A549 (cell line): ENCODE data around the gene BMERB1. TPM values are rescaled to one million over a fixed set of nuclear protein-coding genes. Genes with fewer than 3 reads are reported as not detected.

ENCODE experiments used
- ATAC-seq, 2 experiments: fragments of 200-7000 bp in 1 of 2; fragments of >200 bp in 1 of 2; cut with Nextera tagmentation in 1 of 2; cut with Tn5 transposase in 1 of 2; 3 replicates each; pipeline versions ENCODE4 v1.8.0 to v1.9.1; 2018 to 2020; ENCODE audit warnings: mild to moderate bottlenecking in 1 of 2, moderate library complexity in 1 of 2
- CTCF ChIA-PET: fragments of 300-600 bp; sonication (Branson Sonifier 250); formaldehyde crosslinking; extraction: SDS; loops from one replicate; lab custom pipeline; 2021; ENCODE audit warnings: antibody characterized with exemption, inconsistent platforms; lab: Yijun Ruan, JAX
- POLR2A ChIA-PET: fragments of 350-600 bp; formaldehyde crosslinking; extraction: SDS; loops from one replicate; lab custom pipeline; 2021; ENCODE audit warnings: antibody characterized with exemption, inconsistent platforms; lab: Yijun Ruan, JAX
- DNase-seq, 2 experiments: peaks; one replicate each; pipeline versions ENCODE4 v3.0.0 to v3.0.0-alpha.2; 2011 to 2016; ENCODE audit warnings: low read depth in 1 of 2, low spot score in 1 of 2
- FAIRE-seq: peaks from 2 replicates; lab custom pipeline; 2011; peaks lifted over from hg19 to GRCh38; lab: Jason Lieb, UNC
- H3K27ac ChIP-seq, 2 experiments: fragments of >200 bp; sonication (Bioruptor Twin); formaldehyde crosslinking; 3 replicates each; pipeline ENCODE4 v1.5.1; 2016 to 2017
- H3K4me1 ChIP-seq: fragments of >200 bp; sonication (Bioruptor Twin); formaldehyde crosslinking; 3 replicates; pipeline ENCODE4 v1.6.1; 2016
- H3K4me2 ChIP-seq: fragments of >200 bp; sonication (Bioruptor Twin); formaldehyde crosslinking; 3 replicates; pipeline ENCODE4 v1.6.1; 2016
- H3K4me3 ChIP-seq: fragments of >200 bp; sonication (Bioruptor Twin); formaldehyde crosslinking; 3 replicates; pipeline ENCODE4 v1.5.1; 2016
- H3K9me3 ChIP-seq: fragments of >200 bp; sonication (Bioruptor Twin); formaldehyde crosslinking; 3 replicates; pipeline ENCODE4 v1.6.1; 2016
- CBX8 ChIP-seq: fragments of 200-600 bp; sonication (generic); IDR thresholded peaks from 2 replicates; pipeline ENCODE4 v1.6.1; 2016
- CHD2 ChIP-seq: fragments of 150-350 bp; IDR thresholded peaks from 2 replicates; pipeline ENCODE4 v1.6.1; 2014; ENCODE audit warnings: low read length; ENCODE audit not compliant: partially characterized antibody
- CHD4 ChIP-seq: fragments of 200-600 bp; sonication (generic); IDR thresholded peaks from 2 replicates; pipeline ENCODE4 v1.6.1; 2016; ENCODE audit warnings: antibody characterized with exemption, mild to moderate bottlenecking, borderline replicate concordance
- EHF ChIP-seq: fragments of 250-450 bp; sonication (Bioruptor Pico); IDR thresholded peaks from 2 replicates; pipeline ENCODE4 v1.5.0; 2020; ENCODE audit warnings: mild to moderate bottlenecking
- EHMT2 ChIP-seq: fragments of 200-600 bp; sonication (generic); IDR thresholded peaks from 2 replicates; pipeline ENCODE4 v1.6.1; 2016; ENCODE audit warnings: antibody characterized with exemption, low read depth, mild to moderate bottlenecking, moderate library complexity
- ELK1 ChIP-seq: fragments of 150-350 bp; IDR thresholded peaks from 2 replicates; pipeline ENCODE4 v1.6.1; 2014; ENCODE audit warnings: low read depth, mild to moderate bottlenecking, low read length
- ESRRA ChIP-seq: fragments of 150-350 bp; IDR thresholded peaks from 2 replicates; pipeline ENCODE4 v1.6.1; 2014; ENCODE audit warnings: mild to moderate bottlenecking, low read length, borderline replicate concordance
- FOSB ChIP-seq: fragments of 250-450 bp; sonication (Bioruptor Pico); IDR thresholded peaks from 2 replicates; pipeline ENCODE4 v1.5.0; 2020; ENCODE audit warnings: mild to moderate bottlenecking, moderate library complexity
- FOXS1 ChIP-seq: fragments of 250-450 bp; sonication (Bioruptor Pico); IDR thresholded peaks from 2 replicates; pipeline ENCODE4 v1.5.0; 2020; ENCODE audit warnings: mild to moderate bottlenecking, moderate library complexity
- GATA3 ChIP-seq: IDR thresholded peaks from 2 replicates; pipeline ENCODE4 v1.6.1; 2012; ENCODE audit warnings: borderline replicate concordance
- HEYL ChIP-seq: fragments of 250-450 bp; sonication (Bioruptor Pico); IDR thresholded peaks from 2 replicates; pipeline ENCODE4 v1.8.0; 2021; ENCODE audit warnings: mild to moderate bottlenecking, moderate library complexity
- JUN ChIP-seq, 2 experiments: fragments of >200 bp; sonication (Bioruptor Twin); formaldehyde crosslinking; IDR thresholded peaks; 2 replicates in 1 of 2; 3 replicates in 1 of 2; pipeline ENCODE4 v1.6.1; 2016 to 2017
- JUNB ChIP-seq: fragments of >200 bp; sonication (Bioruptor Twin); formaldehyde crosslinking; IDR thresholded peaks from 2 replicates; pipeline ENCODE4 v1.6.1; 2016
- KDM1A ChIP-seq: fragments of 200-600 bp; sonication (generic); IDR thresholded peaks from 2 replicates; pipeline ENCODE4 v1.6.1; 2016; ENCODE audit warnings: low read depth, mild to moderate bottlenecking
- KDM5A ChIP-seq: fragments of 200-600 bp; sonication (generic); IDR thresholded peaks from 2 replicates; pipeline ENCODE4 v1.6.1; 2016; ENCODE audit warnings: antibody characterized with exemption, mild to moderate bottlenecking
- MAZ ChIP-seq: fragments of 150-350 bp; IDR thresholded peaks from 2 replicates; pipeline ENCODE4 v1.6.1; 2014; ENCODE audit warnings: antibody characterized with exemption, low read depth, low read length, borderline replicate concordance
- PHF8 ChIP-seq: fragments of 200-600 bp; sonication (generic); IDR thresholded peaks from 2 replicates; pipeline ENCODE4 v1.6.1; 2016; ENCODE audit warnings: low read depth, mild to moderate bottlenecking, antibody characterized with exemption, moderate library complexity, borderline replicate concordance
- POLR2A ChIP-seq: IDR thresholded peaks from 2 replicates; pipeline ENCODE4 v1.6.1; 2012; ENCODE audit warnings: mild to moderate bottlenecking, low read length
- RAD21 ChIP-seq, 2 experiments: fragments of >200 bp in 1 of 2; sonication (Bioruptor Twin) in 1 of 2; formaldehyde crosslinking in 1 of 2; IDR thresholded peaks in 1 of 2; conservative IDR thresholded peaks in 1 of 2; 2 replicates in 1 of 2; 3 replicates in 1 of 2; pipeline ENCODE4 v1.6.1; 2012 to 2018; ENCODE audit warnings: inconsistent platforms in 1 of 2
- RARB ChIP-seq: fragments of 250-450 bp; sonication (Bioruptor Pico); IDR thresholded peaks from 2 replicates; pipeline ENCODE4 v1.8.0; 2021; ENCODE audit warnings: mild to moderate bottlenecking, moderate library complexity
- RCOR1 ChIP-seq: fragments of 150-350 bp; IDR thresholded peaks from 2 replicates; pipeline ENCODE4 v1.6.1; 2014; ENCODE audit warnings: antibody characterized with exemption, low read length, low read depth
- RFX5 ChIP-seq: fragments of 450-650 bp; IDR thresholded peaks from 2 replicates; pipeline ENCODE4 v1.7.1; 2014; ENCODE audit warnings: antibody characterized with exemption, mild to moderate bottlenecking, moderate library complexity
- SREBF2 ChIP-seq: fragments of 450-650 bp; IDR thresholded peaks from 2 replicates; pipeline ENCODE4 v1.6.1; 2014; ENCODE audit warnings: mild to moderate bottlenecking, moderate library complexity
- ZC3H11A ChIP-seq: fragments of 450-650 bp; IDR thresholded peaks from 2 replicates; pipeline ENCODE4 v1.6.1; 2014; ENCODE audit warnings: antibody characterized with exemption, mild to moderate bottlenecking
- ZSCAN20 ChIP-seq: fragments of 250-450 bp; sonication (Bioruptor Pico); IDR thresholded peaks from 2 replicates; pipeline ENCODE4 v1.8.0; 2022; ENCODE audit warnings: mild to moderate bottlenecking, moderate library complexity
- WGBS: methylation state at CpG from one replicate; pipeline ENCODE4 v1.1.6; 2017; ENCODE audit errors: missing lambda C conversion rate; 5-methylcytosine and 5-hydroxymethylcytosine counted together
- polyA plus RNA-seq, 4 experiments: library from polyadenylated mRNA; depleted of rRNA in 3 of 4; stranded (reverse); fragments of >200 nt; fragmentation: RNase III in 1 of 4; extraction: RNeasy Plus Mini Kit Qiagen cat#74134 plus additional on column Dnase treatment in 1 of 4; gene quantifications; 2 replicates in 3 of 4; 3 replicates in 1 of 4; pipeline ENCODE4 v1.2.3, GENCODE V29; 2011 to 2017
- TF ChIP-seq, protein P1 (sequence below): fragments of >200 bp; sonication (Bioruptor Twin); formaldehyde crosslinking; IDR thresholded peaks from 3 replicates; pipeline ENCODE4 v1.6.1; 2016

The BMERB1 gene
- polyA plus RNA-seq, 2 of the 4 experiments (the other 2 are of a cell fraction): 44.7 to 48.9 TPM

DNA sequence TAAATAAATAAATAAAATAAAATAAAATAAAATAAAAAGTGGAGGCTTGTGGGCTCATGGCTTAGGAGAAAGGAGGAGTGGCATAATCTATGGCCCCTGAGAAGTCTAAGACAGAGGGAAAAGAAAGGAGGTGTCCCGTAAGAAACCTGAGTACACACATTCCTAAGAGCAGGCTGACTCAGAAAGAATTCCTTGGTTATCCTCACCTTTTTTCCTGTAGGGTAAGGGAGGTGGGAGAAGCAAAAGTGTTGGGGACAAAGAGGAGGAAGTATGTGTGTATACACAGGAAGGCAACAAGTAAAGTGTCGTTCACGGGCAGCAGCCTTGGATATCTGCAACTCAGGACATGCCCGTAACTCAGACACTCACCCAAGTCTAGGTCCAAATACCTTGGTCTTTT is 179.3 kb downstream of the BMERB1 start:
- Histone ChIP-seq H3K27ac (no peak overlapping the region), H3K9me3 (no peaks in the 10 kb centered on the region)
- no peak for DNase-seq
- POLR2A ChIA-PET: no interaction called here
- TF ChIP-seq FOXS1 (CRISPR knock-in tag) (no peak), EHF (CRISPR knock-in tag) (no peak), RCOR1 (no peak), MAZ (no peak), PHF8 (no peak), SREBF2 (no peak), ESRRA (no peak), GATA3 (no peak), RFX5 (no peak), JUNB (no peak), CHD2 (no peak), KDM5A (no peak), POLR2A (no peak), RARB (no peak), CBX8 (no peak), ELK1 (no peak), KDM1A (no peak)
- TF ChIP-seq, protein P1, sequence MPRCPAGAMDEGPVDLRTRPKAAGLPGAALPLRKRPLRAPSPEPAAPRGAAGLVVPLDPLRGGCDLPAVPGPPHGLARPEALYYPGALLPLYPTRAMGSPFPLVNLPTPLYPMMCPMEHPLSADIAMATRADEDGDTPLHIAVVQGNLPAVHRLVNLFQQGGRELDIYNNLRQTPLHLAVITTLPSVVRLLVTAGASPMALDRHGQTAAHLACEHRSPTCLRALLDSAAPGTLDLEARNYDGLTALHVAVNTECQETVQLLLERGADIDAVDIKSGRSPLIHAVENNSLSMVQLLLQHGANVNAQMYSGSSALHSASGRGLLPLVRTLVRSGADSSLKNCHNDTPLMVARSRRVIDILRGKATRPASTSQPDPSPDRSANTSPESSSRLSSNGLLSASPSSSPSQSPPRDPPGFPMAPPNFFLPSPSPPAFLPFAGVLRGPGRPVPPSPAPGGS: no peak
- TF ChIP-seq, all 56 proteins: peak for 0
- CTCF ChIA-PET: interaction anchor here (0.6 to 1.5 kb wide), 2 partner anchors 45 to 54 kb away, joined by 3 to 4 read pairs; no protein-coding TSS in a partner anchor
- ATAC-seq (no peak), FAIRE-seq (no peak)
- Histone ChIP-seq H3K4me3 (no peak overlapping the region), H3K4me1 (0 out of 3 replicates have a peak, but pooled peaks cover 4% of the 10 kb centered on the region), H3K4me2 (no peak overlapping the region)
- 82% methylated on average over 4 of the region's 4 CpGs for WGBS

- 92% methylated on average over 4 of the region's 4 CpGs for WGBS
- ATAC-seq: no peak
Measured at GRCh38 chr16:15616012-15616411, 181.6 kb downstream of the BMERB1 start.

GRCh38 chr16:15616475-15617165 is 182.2 kb downstream of the BMERB1 start:
- CTCF ChIA-PET: interaction anchor here (1.3 kb wide), 1 partner anchor 189 kb away, joined by 3 read pairs; no protein-coding TSS in a partner anchor
- Histone ChIP-seq H3K4me3 (no peak overlapping the region), H3K9me3 (no peaks in the 10 kb centered on the region), H3K4me1 (0 out of 3 replicates have a peak, but pooled peaks cover 4% of the 10 kb centered on the region), H3K4me2 (no peak overlapping the region), H3K27ac (no peak overlapping the region)
- DNase-seq (no peak), ATAC-seq (no peak), FAIRE-seq (no peak)
- WGBS: 89% methylated on average over 11 of the region's 11 CpGs
- POLR2A ChIA-PET: no interaction called here
- no peak for TF ChIP-seq HEYL (CRISPR knock-in tag)
- no peak for TF ChIP-seq RAD21 (conservative IDR thresholded peaks at IDR 0.05 in 1 of 2, IDR thresholded peaks at IDR 0.05 in 1 of 2)
- no peak for TF ChIP-seq RCOR1
- no peak for TF ChIP-seq FOSB (CRISPR knock-in tag)
- TF ChIP-seq KDM5A: no peak
- TF ChIP-seq FOXS1 (CRISPR knock-in tag): no peak
- TF ChIP-seq EHMT2: no peak
- no peak for TF ChIP-seq CBX8
- no peak for TF ChIP-seq KDM1A

More at GRCh38 chr16:15616012-15616411, 181.6 kb downstream of the BMERB1 start:
- CTCF ChIA-PET: interaction anchor here (1.1 to 1.3 kb wide), 2 partner anchors 18 to 188 kb away, joined by 3 read pairs; no protein-coding TSS in a partner anchor
- Histone ChIP-seq H3K4me2 (no peak overlapping the region), H3K4me1 (0 out of 3 replicates have a peak, but pooled peaks cover 4% of the 10 kb centered on the region), H3K4me3 (no peak overlapping the region), H3K27ac (no peak overlapping the region), H3K9me3 (no peaks in the 10 kb centered on the region)
- POLR2A ChIA-PET: no interaction called here
- TF ChIP-seq JUN (IDR thresholded peaks at IDR 0.05): no peak
- no peak for TF ChIP-seq ZSCAN20 (CRISPR knock-in tag)
- no peak for TF ChIP-seq MAZ
- no peak for TF ChIP-seq GATA3
- no peak for TF ChIP-seq ZC3H11A
- no peak for TF ChIP-seq CHD4
- no peak for TF ChIP-seq CBX8
- no peak for TF ChIP-seq PHF8
- FAIRE-seq: no peak
- no peak for DNase-seq
